ENCODE results near the gene DCBLD1.

- TF ChIP-seq CTCF (conservative IDR thresholded peaks at IDR 0.05) (no peak), EZH2 (IDR thresholded peaks at IDR 0.05; ENCODE audit: low read depth) (no peak)
Measured at GRCh38 chr6:117456998-117457397, 25.5 kb upstream of the DCBLD1 start.
